NCI-H128 (cell line): ENCODE results near the gene FAM221B.

Experiments
- DNase-seq: peaks from one replicate; lab custom pipeline; 2025; ENCODE audit not compliant: unreplicated experiment; lab: John Stamatoyannopoulos, UW

The FAM221B gene

DNA sequence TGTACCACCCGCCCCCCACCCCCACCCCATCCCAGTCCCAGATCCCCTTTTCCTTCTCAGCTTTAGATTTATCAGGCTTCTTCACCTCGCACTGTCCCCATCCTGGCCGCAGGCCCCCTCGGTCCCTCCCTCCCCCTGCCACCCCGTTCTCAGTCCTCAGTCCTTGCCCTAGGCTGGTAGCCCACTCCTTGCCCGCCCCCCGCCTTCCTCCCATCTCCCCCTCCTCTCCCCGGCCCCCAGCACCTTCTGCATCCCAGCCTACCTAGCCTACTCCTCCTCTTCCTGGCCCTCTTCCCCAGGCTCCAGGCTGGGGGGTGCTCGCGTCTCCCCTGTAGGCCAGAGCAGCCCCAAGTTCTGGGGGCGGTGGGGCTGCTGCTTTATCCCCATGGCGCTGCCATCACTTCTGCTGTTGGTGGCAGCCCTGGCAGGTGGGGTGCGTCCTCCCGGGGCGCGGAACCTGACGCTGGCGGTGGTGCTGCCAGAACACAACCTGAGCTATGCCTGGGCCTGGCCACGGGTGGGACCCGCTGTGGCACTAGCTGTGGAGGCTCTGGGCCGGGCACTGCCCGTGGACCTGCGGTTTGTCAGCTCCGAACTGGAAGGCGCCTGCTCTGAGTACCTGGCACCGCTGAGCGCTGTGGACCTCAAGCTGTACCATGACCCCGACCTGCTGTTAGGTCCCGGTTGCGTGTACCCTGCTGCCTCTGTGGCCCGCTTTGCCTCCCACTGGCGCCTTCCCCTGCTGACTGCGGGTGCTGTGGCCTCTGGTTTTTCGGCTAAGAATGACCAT is 36.3 kb downstream of the FAM221B start:
- DNase-seq, result no peak

DNA sequence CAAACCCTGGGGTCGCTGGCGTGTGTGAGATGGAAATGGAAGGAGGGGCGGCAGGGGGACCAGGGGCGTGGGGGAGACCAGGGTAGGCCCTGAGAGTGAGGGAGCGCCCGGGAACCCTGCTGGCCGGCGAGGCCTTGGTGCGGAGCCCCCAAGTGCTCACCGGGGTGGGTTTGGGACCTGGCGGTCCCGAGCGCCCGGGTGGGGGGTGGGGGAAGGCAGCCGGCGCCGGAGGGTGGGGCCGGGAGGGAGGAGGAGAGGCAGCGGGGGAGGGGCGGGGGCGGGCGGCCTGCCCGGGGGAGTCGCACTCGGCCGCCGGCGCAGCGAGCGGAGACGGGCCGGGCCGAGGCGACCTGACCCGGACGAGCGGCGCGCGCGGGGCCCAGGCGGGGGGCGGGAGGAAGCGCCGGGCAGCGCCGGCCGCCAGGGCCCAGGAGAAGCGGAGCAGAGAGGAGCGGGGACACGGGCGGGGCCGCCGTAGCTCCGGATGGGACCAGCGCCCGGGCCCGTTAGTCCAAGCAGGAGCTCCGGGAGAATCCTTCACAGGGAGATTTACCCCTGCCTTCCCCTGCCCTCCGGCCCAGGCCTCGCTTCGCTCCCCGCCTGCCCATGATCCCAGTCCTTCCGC is 37.1 kb downstream of the FAM221B start, which contains the start of gene NPR2:
Gene NPR2 (plus strand): TSS at position 295 of the 625 bp plus-strand sequence. CDS start 818 bp downstream, outside the sequence.
- no peak for DNase-seq

DNA sequence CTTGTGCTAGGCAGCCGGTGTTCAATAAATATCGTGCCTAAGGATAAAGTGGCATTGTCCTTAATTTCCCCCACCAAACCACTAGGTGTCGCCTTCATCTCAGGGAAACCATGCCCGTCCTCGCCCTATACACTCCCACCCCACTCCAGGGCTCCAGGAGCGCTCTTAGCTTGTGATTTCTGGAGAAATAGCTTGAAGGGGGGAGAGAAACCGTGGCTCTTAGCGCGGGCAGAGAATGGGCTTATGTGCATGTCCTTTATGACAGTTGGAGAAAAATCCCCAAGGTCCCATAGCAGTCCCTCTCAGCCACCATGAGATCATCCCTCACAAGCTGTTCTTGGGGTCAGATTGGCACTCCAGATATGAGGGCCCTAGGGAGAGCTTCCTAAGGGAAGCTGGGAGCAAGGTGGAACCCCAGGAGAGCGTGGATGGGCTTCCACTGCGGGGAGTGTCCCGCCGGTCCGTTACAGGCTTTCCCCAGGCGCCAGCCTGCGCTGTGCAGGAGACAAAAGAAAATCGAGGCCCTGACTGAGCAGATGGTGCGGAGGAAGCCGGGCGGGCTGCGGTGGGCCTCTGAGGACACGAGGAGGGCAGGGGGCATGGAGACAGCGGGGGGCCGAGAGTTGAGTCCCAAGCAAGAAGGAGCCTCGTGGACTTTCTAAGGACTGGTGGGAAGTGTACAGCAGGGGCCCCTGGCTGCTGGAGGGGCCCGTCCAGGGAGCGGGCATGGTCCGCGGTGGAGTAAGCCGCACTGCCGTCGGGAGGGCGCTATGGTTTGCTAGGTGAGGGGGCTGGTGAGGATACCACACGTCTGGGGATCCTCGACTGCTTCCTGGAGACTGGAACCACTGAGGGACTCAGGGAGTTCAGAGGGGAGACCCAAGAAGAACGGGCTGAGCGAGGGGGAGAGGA is 37.9 kb downstream of the FAM221B start:
- DNase-seq, result peak; percentile 47

DNA sequence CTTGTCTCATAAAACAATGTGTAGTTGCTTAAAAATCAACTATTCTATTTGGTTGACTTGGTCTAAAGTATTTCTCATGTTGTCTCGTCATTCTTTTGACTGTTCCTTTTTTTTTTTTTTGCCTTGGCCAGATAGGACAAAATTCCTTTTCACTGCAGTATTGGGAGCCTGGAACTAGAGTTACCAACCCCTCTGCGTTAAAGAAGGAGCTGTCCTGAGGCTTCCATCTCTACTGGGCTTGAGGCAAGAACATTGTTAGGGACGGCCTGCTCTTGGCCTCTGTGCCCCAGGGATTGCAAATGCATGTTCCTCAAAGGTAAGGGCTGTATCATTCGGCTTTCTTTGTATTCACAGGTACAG is 38.5 kb downstream of the FAM221B start:
- no peak for DNase-seq

DNA sequence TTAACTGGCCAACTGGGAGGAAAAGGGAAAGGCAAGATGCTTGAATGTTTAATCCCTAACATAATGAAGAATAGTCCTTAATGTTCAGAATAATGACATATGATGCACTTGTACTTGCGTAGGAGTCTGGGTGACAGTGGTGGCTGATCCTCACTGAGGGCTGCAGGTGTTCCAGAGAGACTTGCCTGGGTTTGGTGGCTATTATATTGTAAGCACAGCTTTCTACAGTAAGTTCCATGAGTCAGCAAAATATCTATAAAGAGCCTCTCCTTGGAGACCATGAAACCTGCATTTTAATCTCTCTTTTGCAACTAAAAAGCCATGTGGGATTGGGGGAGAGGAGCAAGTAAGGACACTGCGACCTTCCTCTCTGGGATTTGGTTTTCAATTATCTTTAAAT is 39.0 kb downstream of the FAM221B start:
- DNase-seq, result no peak

DNA sequence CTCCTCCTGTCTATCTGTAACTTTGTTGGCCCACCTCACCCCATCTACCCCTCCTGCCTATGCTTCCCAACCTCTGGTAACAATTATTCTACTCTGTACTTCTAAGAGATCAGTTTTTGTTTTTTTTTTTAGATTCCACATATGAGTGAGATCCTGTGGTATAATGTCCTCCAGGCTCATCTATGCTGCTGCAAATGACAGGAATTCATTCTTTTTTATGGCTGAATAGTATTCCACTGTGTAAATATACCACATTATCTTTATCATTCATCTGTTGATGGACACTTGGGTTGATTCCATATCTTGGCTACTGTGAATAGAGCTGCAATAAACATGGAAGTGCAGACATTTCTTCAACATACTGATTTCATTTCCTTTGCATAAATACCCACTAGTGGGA is 45.1 kb downstream of the FAM221B start:
- DNase-seq, result no peak

DNA sequence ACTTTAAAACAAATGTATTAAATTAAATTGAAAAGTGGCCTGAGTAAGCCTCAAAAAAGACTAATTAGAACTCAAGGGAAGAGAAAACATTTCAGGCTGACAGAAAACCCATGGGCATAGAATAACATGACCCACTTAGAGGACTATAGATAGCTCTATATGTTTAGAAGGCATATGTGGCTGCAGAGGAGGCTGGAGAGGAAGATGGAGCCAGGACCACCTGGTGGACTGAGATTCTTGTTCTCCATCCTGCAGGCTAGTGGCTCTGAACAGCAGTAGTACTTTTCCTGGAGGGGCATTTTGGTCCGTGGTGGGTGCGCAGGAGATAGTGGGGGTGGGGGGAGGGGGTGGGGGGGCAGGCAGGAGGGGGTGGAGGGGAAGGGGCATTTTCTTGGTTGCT is 47.5 kb downstream of the FAM221B start:
- no peak for DNase-seq

DNA sequence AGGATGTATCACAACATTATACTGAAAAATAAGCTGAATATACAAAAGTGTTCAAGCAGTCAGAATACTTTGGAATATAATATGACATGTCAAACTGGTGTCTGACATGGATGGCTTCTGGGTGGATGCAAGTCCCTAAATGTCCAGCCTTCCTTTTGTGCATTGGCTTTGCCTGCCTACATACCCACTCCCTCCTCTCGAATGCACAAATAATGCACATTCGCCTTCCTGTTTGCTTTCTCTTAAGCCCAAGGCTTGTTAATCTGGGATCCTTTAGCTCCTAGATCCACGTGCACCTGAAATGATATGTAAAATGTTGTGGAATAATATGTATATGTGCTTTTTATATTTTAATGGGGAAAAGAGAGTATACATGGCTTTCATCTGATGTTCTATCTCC is 50.0 kb downstream of the FAM221B start:
- no peak for DNase-seq

DNA sequence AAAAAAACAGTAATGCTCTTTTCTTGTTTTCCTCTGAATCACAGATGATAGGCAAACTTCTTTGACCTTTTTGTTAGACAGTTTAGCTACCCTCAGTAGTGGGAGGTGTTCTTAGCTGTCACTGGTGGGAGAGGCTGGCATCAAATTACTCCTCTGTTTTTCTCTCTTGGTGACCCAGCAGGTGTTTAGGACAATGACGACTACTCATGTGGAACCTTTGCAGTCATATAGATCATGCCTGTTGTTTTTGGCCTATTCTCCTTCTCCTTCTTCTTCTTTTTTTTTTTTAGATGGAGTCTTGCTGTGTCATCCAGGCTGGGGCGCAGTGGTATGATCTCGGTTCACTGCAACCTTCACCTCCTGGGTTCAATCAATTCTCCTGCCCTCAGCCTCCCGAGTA is 52.5 kb downstream of the FAM221B start:
- DNase-seq, result peak; percentile 69

DNA sequence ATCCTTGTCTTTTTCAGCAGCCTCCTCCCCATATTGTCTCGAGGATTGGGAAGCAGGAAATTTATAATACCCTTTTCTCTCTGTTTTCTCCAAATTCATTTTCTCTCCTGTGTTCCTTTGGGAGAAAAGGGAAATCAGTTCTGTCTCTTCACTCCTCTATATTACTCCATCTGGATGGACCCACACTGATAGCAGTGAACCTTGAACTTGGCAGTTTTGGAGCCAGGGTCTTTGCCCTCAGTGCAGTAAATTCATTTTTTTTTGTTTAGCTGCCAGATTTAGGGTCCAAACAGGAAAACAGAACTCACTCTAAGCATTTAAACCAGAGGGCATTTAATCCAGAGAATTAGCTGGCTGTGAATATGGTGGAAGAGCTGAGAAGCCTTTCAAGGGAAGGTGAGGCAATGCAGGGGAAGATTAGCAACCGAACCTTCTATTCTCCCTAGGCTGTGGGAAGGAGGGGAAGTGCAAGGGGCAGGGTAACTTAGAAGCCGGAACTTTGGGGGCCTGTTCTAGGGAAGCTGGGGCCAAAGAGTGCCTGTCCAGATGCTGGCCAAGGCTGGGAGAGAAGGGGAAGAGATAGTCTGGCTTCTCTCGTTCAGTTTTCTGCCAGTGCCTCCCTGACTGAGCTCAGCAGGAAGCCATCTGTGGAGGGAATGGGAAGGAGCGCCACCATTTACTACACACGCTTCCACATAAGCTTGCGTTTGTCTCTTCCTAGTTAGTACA is 53.5 kb downstream of the FAM221B start:
- DNase-seq, result no peak

DNA sequence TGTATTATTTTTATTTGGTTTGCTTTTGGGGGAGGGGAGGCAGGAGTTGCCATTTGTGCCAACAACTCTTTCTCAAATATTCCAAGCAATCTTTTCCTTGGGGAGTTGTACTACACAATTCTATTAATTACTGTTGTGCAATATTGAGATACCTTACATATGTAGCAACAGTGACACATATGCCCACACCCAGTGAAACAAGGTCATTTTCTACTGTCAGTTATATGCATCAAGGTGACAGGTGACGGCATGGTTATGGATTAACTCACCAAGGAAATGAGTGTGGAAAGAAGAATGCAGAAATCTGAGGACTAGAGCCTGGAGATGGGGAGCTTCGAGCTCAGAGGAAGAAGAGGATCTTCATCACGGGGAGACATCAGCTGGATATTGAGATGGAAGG is 56.6 kb downstream of the FAM221B start:
- DNase-seq, result no peak

DNA sequence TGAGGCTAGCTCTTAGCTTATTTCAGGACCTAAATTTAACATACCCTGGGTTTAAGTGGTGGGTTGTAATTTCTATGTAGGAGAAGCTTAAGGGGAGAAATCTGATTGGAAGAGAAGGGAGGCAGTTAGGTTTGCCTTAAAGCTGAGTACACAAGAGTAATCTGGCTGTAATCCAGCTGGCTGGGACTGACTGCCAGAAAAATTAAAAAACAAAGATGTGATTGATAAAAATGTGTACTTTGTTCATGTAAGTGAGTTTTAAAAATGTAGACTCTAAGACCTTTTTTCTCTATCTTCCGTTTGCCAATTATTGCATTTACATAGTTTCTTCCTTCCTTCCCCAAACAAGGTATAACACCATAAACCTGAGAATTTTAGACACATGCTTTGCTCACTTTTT is 57.0 kb downstream of the FAM221B start:
- DNase-seq, result no peak

DNA sequence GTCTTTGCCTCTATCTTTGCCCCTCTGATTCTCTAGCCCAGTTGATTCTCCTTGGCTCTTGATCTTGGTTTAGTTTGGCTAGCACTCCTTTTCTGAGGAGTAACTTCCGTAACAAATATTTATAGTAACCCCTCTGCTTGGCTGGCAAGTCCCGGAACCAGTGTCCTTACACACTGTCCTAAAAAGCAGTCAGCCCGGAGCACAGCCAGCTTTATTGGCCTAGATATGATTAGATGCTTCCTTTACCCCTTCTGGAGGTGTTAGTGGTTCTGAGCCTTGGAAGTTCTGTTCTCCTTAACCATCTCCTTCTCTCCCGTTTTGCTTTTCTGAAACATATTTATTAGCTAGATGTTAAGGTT is 57.5 kb downstream of the FAM221B start:
- no peak for DNase-seq

DNA sequence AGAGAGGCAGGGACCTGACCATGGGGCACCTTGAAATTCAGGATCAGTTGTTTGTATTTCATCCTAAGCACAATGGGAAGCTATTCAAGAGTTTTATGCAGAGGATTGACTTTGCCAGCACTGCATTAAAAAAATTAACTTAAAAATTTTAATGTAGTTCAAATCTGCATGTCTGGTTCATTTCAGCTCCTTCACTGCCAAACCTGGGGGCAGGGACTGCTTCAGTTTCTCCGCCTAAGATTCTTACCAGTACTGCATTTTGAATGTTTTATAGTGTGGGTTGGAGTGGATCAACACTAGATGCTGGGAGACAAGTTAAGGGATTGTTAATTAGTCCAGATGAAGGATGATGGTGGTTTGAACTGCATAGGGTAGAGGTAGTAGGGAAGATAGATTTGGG is 58.8 kb downstream of the FAM221B start:
- DNase-seq, result no peak

DNA sequence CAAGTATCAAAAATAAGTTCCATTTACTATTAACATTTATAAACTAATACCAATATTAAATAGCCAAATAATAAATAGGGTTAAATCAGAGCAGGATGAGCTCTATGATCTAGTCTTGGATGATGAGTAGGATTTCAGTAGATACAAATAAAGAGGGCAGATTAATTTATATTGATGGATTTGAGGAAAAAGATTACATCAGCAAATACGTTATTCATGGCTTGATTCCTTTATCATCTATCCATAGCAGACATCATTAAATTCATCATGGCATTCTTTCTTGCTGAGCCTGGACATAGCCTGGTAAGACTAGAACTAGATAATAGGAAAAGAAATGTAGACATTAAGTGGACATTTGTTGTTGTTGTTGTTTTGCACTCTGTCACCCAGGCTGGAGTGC is 61.1 kb downstream of the FAM221B start:
- DNase-seq, result no peak

DNA sequence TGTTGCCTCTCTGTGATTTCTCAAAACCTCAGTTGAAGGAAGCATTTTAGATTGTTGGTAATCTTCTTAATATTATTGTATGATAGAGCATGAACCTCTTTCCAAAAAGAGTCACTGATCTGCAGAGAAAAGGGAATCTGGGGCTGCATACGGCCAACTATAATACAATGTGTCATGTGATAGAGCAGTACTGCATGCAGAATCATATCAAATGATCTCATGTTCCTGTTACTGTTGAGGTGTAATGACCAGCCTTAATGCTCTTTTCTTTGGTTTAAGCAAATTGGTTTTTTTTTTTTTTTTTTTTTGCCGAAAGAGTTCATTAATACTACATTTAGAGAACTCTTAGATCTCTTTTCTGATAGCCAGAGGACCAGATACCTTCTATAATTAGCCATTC is 61.5 kb downstream of the FAM221B start:
- DNase-seq, result no peak
